Measurements from ENCODE around the gene PPP1CB. TPM values are rescaled to one million over a fixed set of nuclear protein-coding genes. Genes with fewer than 3 reads are reported as not detected.

The PPP1CB gene
- total RNA-seq, 1 donor: 307 TPM

GRCh38 chr2:28810384-28811285 is 59.0 kb downstream of the PPP1CB start, which contains the start of gene SPDYA:
TSS of gene SPDYA (plus strand) at chr2:28810834. CDS start at chr2:28816015, 5,181 bp downstream.
- TF ChIP-seq CTCF (IDR thresholded peaks at IDR 0.05; ENCODE audit: insufficient read depth, low read length): no peak
- peak within 1 kb of the TSS; percentile 66 for H3K4me3 ChIP-seq (ENCODE audit: low read depth, low read length)
- DNase-seq (ENCODE audit: low read depth): peak; percentile 47

- no peak for DNase-seq (ENCODE audit: low read depth)
- H3K4me3 ChIP-seq (ENCODE audit: low read depth, low read length): no peak overlapping the region
- no peak for TF ChIP-seq CTCF (IDR thresholded peaks at IDR 0.05; ENCODE audit: insufficient read depth, low read length)
These were observed 66.4 kb downstream of the PPP1CB start for GRCh38 chr2:28818053-28818452.

- H3K4me3 ChIP-seq (ENCODE audit: low read depth, low read length): no peak overlapping the region
- DNase-seq (ENCODE audit: low read depth): peak; percentile 71
- peak; percentile 74 for TF ChIP-seq CTCF (IDR thresholded peaks at IDR 0.05; ENCODE audit: insufficient read depth, low read length)
These were observed 69.8 kb downstream of the PPP1CB start for GRCh38 chr2:28821295-28821958.

GRCh38 chr2:28822036-28822435 is 70.4 kb downstream of the PPP1CB start:
- TF ChIP-seq CTCF (IDR thresholded peaks at IDR 0.05; ENCODE audit: insufficient read depth, low read length): no peak
- no peak for DNase-seq (ENCODE audit: low read depth)

GRCh38 chr2:28824207-28824606 is 72.6 kb downstream of the PPP1CB start:
- no peak overlapping the region for H3K4me3 ChIP-seq (ENCODE audit: low read depth, low read length)
- TF ChIP-seq CTCF (IDR thresholded peaks at IDR 0.05; ENCODE audit: insufficient read depth, low read length): no peak
- DNase-seq (ENCODE audit: low read depth): no peak

More at GRCh38 chr2:28822036-28822435, 70.4 kb downstream of the PPP1CB start:
- no peak overlapping the region for H3K4me3 ChIP-seq (ENCODE audit: low read depth, low read length)

- H3K4me3 ChIP-seq (ENCODE audit: low read depth, low read length): no peak overlapping the region
- no peak for DNase-seq (ENCODE audit: low read depth)
- TF ChIP-seq CTCF (IDR thresholded peaks at IDR 0.05; ENCODE audit: insufficient read depth, low read length): no peak
These were observed 73.2 kb downstream of the PPP1CB start for GRCh38 chr2:28824870-28825269.
